GM18511 (cell line): ENCODE results near the gene GSTT2B.
"Not testable (repeated sequence)": the region's sequence is repeated elsewhere in the genome, so short reads cannot be mapped to it uniquely, and the experiment has no call there.

Source experiments
- ATAC-seq: cut with Tn5 transposase; IDR thresholded peaks from one replicate; pipeline ENCODE4 v1.9.1; 2021; ENCODE audit warnings: mild to moderate bottlenecking, moderate library complexity; ENCODE audit not compliant: unreplicated experiment

Gene GSTT2B

DNA sequence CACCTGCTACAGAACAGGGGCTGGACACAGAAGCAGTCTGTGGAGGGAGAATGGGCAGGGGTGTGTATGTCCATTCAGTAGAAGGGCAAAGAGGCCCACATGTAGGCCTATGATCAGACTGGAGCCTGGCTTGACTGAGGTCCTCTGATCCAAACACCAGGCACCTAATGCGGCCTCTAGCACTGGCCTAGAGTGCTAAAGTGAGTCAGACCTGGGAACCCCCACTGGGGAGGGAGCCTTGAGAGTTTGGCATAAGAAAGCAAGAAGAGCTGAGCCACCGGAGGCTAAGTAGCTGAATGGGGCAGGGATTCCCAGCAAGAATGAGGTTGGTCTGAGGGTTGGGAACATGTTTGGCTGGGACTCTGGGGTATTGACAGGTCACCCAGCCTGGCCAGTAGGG lies 9.6 kb downstream of the GSTT2B start:
- ATAC-seq = not testable (repeated sequence)

- not testable (repeated sequence) for ATAC-seq
Measured at GRCh38 chr22:23949764-23950163, 11.2 kb downstream of the GSTT2B start.

GRCh38 chr22:23947391-23947790 lies 13.6 kb downstream of the GSTT2B start:
- ATAC-seq = not testable (repeated sequence)

GRCh38 chr22:23940166-23940565 lies 20.8 kb downstream of the GSTT2B start:
- not testable (repeated sequence) for ATAC-seq

DNA sequence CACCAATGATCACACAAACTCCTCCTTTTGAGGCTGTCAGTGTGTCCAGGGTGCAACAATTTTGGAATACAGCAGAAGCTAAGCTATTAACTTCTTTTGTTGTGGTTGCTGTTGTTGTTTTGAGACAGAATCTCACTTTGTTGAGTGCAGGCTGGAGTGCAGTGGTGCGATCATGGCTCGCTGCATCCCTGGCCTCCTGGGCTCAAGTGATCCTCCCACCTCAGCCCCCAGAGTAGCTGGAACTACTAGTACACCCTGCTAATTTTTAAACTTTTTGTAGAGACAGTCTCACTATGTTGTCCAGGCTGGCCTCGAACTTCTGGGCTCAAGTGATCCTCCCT lies 22.0 kb downstream of the GSTT2B start:
- ATAC-seq = no peak

- no peak for ATAC-seq
Measured at GRCh38 chr22:23938328-23939016, 22.5 kb downstream of the GSTT2B start.

DNA sequence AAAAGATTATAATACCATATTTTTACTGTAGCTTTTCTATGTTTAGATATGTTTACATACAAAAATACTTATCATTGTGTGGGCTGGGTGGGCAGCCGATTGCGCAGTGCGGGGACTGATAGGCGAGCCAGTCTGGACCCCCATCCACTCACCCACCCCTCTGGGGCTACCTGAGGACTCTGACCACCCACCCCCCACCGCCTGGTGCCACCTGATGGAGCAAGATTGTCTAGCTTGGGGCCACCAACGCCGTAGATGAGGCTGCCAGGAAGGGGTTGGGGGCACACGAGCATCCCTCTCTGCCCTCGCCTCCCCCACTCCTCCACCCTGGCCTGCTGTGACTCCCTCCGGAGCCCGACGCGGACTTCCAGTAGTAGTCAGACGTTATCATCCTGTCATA lies 34.4 kb downstream of the GSTT2B start:
- no peak for ATAC-seq

- no peak for ATAC-seq
Measured at GRCh38 chr22:23925020-23925606, 35.9 kb downstream of the GSTT2B start.

DNA sequence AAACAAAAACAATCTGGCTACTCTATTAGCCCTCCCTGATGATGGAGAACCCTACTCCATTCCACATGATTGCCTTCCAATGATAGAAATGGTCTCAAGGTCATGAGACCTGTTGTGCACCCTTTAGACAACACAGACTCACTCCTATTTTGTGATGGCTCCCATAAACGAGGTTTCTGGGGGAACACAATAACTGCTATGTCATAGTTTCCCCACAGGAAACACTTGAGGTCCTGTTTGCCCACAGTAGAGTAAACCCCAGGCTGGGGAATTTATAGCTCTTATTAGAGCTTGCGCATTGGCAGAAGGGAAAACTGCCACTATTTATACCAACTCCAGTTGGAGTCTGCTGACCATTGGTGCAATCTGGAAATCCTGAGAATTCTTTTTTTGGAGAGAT lies 38.1 kb downstream of the GSTT2B start:
- no peak for ATAC-seq

DNA sequence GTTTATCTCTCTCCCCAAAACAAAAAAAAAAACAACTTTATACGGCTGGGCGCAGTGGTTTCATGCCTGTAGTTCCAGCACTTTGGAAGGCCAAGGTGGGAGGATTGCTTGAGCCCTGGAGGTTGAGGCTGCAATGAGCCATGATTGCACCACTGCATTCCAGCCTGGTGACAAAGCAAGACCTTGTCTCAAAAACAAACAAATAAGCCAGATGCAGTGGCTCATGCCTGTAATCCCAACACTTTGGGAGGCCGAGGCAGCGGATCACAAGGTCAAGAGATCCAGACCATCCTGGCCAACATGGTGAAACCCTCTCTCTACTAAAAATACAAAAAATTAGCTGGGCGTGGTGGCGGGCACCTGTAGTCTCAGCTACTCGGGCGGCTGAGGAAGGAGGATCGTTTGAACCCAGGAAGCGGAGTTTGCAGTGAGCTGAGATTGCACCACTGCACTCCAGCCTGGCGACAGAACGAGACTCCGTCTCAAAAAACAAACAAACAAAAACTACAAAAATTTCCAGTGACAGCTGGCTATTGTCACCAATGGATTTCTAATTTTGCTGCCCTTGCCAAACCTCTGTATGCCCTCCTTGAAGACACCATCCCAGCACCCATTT lies 39.3 kb downstream of the GSTT2B start:
- not testable (repeated sequence) for ATAC-seq

DNA sequence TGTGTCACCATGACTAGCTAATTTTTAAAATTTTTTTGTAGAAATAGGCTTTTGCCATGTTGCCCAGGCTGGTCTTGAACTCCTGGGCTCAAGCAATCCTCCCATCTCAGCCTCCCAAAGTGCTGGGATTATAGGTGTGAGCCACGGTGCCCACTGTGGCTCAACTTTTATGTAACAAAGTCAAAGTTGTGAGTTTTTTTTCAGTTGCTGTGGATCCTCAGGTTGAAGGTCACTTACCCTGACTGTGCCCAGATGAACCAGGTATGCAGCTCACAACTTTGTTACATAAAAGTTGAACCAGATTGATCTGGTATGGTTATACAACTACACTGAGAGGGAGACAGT lies 40.8 kb downstream of the GSTT2B start:
- not testable (repeated sequence) for ATAC-seq

DNA sequence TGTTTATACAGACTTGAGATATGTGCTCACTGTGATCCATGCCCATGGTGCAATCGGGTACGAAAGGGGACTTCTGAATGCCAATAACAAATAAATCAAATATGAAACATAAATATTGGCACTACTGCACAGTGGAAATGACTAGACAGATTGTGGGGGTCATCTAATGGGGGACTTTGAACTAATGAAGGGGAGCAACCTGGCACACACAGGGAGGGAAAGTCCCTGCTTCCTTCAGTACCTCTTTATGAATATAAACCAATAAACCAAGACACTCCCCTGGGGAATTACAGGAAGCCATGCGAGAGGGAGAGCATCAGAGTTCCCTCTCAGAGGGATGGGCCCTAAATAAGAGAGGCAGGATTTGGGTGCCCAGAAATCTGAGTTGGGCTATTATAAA lies 45.7 kb downstream of the GSTT2B start:
- no peak for ATAC-seq

- ATAC-seq = peak; percentile 98
Measured at GRCh38 chr22:23913661-23914353, 47.2 kb downstream of the GSTT2B start.

- peak; percentile 15 for ATAC-seq
Measured at GRCh38 chr22:23913306-23913660, 47.7 kb downstream of the GSTT2B start.

DNA sequence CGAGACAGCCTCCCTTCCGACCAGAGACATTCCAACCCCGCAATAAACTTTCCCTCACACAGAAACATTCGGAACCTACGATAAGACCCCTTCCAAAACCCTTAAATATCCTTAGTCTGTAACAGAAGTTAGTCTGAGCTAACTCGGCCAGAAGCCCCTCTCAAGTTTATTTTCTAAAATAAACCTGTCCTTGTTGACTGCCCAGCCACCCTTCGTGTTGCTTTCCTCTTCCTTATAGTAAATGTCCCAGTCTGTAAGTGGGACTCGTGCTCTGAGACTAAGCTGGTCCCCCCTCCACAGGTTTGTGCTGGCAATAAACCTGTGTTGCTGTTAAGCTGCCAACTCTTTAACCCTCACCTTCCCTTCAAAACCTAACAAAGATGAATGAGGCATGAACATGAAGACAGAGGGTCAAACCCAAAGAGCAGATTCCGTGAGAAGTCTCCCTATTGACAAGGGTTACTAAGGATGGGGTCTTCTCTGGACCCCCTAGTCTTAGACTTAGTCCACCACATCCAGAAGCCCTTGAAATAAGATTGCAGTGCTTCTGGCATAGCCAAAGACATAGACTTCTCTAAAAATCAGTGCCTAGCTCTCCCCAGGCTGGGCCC lies 48.6 kb downstream of the GSTT2B start:
- ATAC-seq = no peak

DNA sequence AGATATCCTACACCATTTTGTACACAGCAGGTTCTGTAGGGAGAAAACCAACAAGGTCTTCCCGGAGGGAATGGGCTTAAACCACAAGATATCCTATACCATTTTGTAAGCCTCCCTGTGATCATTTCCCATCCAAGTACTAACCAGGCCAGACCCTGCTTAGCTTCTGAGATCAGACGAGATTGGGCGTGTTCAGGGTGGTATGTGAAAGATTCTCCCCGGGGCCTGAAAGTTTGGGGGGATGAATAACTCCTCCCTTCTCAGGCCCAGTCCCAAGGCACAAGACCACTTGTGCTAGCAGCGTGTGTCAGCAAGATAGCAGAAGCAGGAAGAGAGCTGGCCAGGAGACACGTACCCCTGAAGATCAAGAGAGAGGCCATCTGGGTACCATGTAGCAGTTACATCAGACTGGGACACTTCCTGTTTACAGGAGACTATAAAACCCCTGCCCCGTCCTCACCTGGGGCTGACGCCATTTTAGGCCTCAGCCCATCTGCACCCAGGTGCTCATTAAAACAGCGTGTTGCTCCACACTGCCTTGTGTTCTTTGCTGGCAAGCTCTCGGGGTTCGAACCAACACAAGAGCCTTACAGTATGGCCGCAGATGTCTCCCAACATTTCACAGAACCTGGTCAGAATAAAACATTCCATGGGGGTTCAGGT lies 49.5 kb downstream of the GSTT2B start:
- ATAC-seq = no peak

DNA sequence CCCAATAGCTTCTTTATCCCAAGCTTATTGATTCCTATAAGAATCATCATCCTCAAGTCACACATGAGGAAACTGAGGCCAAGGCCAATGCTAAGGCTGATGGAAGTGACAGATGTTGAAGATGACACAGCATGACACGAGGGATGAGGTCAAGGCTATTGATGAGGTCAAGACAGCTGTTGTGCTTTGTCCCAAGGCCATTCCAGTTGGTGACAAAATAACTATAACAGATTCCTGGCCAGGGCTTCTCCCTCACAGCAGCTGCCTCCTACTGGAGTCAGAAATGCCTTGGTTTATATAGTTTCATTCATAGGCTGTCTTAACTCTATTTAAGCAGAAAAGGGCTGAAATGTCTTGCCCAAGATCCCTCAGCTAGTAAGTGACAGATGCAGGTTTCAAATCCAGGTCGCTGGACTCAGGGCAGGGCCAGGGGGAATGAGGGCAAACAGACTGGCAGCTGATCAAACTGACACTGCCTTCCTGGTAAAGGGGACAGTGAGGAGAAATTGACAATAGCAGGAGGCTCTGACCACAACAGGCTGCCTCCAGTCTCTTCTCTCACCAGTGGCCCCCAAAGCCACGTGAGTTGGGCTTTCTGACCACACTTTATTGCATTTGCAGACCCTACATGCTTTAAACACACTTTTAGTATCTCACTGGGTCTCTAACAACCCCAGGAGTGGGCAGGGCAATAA lies 50.4 kb downstream of the GSTT2B start:
- no peak for ATAC-seq

DNA sequence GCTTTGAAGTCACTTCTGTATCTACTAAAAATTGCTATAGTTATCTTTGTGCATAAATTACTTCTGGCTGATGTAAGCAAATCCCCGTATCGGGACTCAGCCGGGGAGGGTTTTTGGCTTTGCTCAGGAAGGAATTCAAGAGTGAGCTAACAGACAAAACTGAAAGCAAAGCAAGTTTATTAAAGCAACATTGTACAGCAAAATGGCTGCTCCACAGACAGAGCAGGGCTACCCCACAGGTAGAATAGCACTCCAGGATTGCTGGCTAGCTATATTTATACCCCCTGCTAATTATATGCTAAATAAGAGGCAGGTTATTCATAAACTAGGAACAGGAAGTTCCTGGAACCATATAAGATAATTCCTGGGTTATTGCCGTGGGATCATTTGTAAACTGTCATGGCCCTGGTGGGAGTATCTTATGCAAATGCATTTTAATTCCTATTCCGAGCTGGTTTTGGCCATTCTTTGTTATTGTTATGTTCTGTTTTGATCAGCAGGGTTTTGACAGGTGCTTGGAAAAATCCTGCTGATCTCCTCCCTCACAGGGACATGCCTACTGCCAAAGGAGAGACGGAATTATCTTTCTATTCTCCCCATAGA lies 51.6 kb downstream of the GSTT2B start:
- ATAC-seq = no peak

DNA sequence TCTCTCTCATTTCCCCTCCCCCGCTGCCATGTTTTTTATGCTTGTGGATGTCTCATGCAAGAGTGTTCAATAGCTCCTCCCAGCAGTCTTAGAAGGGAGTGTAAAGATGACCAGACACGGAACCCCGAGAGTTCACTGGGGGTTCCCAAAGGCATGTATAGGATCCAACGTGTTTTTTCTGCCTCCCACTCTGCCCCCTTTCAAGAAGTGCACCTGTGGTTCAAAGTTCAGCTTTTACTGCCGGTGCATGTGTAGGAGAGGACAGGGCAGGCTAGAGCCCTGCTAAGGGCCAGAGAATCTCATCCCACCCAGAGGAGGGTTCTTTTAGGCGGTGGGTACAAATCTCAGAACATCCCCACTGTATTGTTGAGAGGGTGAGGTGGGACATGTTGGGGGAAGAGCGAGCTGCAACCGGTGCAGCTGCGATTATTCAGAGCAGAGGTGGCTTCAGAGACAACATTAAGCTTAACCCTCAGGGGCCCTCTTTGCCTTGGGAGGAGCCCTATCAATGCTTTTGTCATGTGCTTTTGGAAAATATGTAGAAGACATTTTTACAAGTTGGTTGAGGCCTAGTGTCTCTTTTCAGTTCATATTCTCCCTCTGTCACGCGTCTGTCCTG lies 52.3 kb downstream of the GSTT2B start:
- ATAC-seq = no peak

GRCh38 chr22:23907423-23907822 lies 53.6 kb downstream of the GSTT2B start:
- ATAC-seq = not testable (repeated sequence)
